GM21825 (cell line): ENCODE measurements around the gene UPK3BL1.

Source experiments
- ATAC-seq: cut with Tn5 transposase; IDR thresholded peaks from one replicate; pipeline ENCODE4 v1.9.1; 2021; ENCODE audit warnings: mild to moderate bottlenecking, moderate library complexity; ENCODE audit not compliant: unreplicated experiment

The UPK3BL1 gene

DNA sequence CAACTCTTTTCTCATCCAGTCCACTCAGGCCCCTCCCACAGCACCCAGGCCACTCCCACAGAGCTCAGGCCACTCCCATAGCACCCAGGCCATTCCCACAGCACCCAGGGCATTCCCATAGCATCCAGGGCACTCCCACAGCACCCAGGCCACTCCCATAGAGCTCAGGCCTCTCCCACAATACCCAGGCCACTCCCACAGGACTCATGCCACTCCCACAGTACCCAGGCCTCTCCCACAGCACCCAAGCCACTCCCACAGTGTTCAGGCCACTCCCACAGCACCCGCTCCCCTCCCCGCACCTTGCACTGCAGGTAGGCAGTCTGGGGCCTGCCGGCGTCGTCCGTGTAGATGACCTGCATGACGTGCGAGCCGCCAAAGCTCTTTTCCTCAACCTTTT, 52.7 kb downstream of the UPK3BL1 start:
- ATAC-seq, result peak; percentile 39
